Calu3 (cell line): ENCODE data around the gene ALDH3B2. TPM values are rescaled to one million over a fixed set of nuclear protein-coding genes. Genes with fewer than 3 reads are reported as not detected.
A peak's percentile ranks its signal among the peaks of the same experiment; 100 is the strongest.

ENCODE experiments used
- BruUV-seq: library from RNA; stranded (reverse); fragments of 400-500 nt; replicated peaks from 2 replicates; lab custom pipeline; 2021; lab: Mats Ljungman, UMichigan
- CTCF ChIA-PET: fragments of 300-600 bp; sonication (Branson Sonifier 250); formaldehyde crosslinking; loops from one replicate; lab custom pipeline; 2022; ENCODE audit warnings: antibody characterized with exemption; lab: Charles Lee
- DNase-seq: peaks from one replicate; pipeline ENCODE4 v3.0.0; 2022
- H3K27ac Mint-ChIP-seq: one replicate; pipeline ENCODE4 v1.8.0; 2022; ENCODE audit warnings: mixed read lengths; ENCODE audit not compliant: unreplicated experiment
- H3K27me3 Mint-ChIP-seq: one replicate; pipeline ENCODE4 v1.8.0; 2022; ENCODE audit warnings: mixed read lengths; ENCODE audit not compliant: unreplicated experiment
- H3K36me3 Mint-ChIP-seq: one replicate; pipeline ENCODE4 v1.8.0; 2022; ENCODE audit warnings: mild to moderate bottlenecking, moderate library complexity, mixed read lengths; ENCODE audit not compliant: insufficient read depth, unreplicated experiment
- H3K4me1 Mint-ChIP-seq: one replicate; pipeline ENCODE4 v1.8.0; 2022; ENCODE audit warnings: mild to moderate bottlenecking, low read depth, mixed read lengths; ENCODE audit not compliant: unreplicated experiment
- H3K4me3 Mint-ChIP-seq: one replicate; pipeline ENCODE4 v1.8.0; 2022; ENCODE audit warnings: mild to moderate bottlenecking, low read depth, moderate library complexity, mixed read lengths; ENCODE audit not compliant: unreplicated experiment
- H3K9me3 Mint-ChIP-seq: one replicate; pipeline ENCODE4 v1.8.0; 2022; ENCODE audit warnings: low read depth, mixed read lengths; ENCODE audit not compliant: unreplicated experiment
- CTCF ChIP-seq: fragments of 200-600 bp; IDR thresholded peaks from one replicate; pipeline ENCODE4 v1.8.0; 2022; ENCODE audit warnings: antibody characterized with exemption; ENCODE audit not compliant: unreplicated experiment
- intact Hi-C: fragments of 100-400 bp; cut with micrococcal nuclease; formaldehyde crosslinking; loops from one replicate; pipeline ENCODE4 v1.10.0; 2022; ENCODE audit not compliant: unreplicated experiment
- total RNA-seq: library from RNA; stranded (reverse); gene quantifications from 2 replicates; pipeline ENCODE4 v1.2.3, GENCODE V29; 2022

The ALDH3B2 gene
- total RNA-seq, 1 experiment from 2014 or later = 2.4 TPM

- CTCF ChIA-PET = interaction anchor here (2.1 kb wide), 1 partner anchor 16 kb away, joined by 9 read pairs; no protein-coding TSS in a partner anchor
- intact Hi-C loops = no loop called here
These were observed 780 bp upstream of the ALDH3B2 start for GRCh38 chr11:67675058-67675747.

GRCh38 chr11:67673902-67674301 is 521 bp downstream of the ALDH3B2 start:
- Mint-ChIP-seq H3K9me3 (no peaks in the 10 kb centered on the region), H3K27me3 (no peaks in the 10 kb centered on the region), H3K4me1 (peaks cover 21% of the 10 kb centered on the region), H3K36me3 (peaks cover 13% of the 10 kb centered on the region), H3K27ac (peak overlapping the region; percentile 71), H3K4me3 (peak overlapping the region; percentile 56)
- intact Hi-C loops = loop anchor here (1.0 kb wide), 1 partner anchor 16 kb away; no protein-coding TSS in a partner anchor
- no TSS peak for BruUV-seq
- DNase-seq = no peak
- CTCF ChIA-PET = interaction anchor here (0.9 to 2.1 kb wide), 2 partner anchors 8 to 15 kb away, joined by 3 to 9 read pairs; no protein-coding TSS in a partner anchor
- TF ChIP-seq CTCF = no peak

More at GRCh38 chr11:67675058-67675747, 780 bp upstream of the ALDH3B2 start:
- Mint-ChIP-seq H3K4me1 (peaks cover 21% of the 10 kb centered on the region), H3K4me3 (no peak overlapping the region), H3K36me3 (peaks cover 13% of the 10 kb centered on the region), H3K27ac (peak overlapping the region; percentile 71), H3K9me3 (no peaks in the 10 kb centered on the region), H3K27me3 (no peaks in the 10 kb centered on the region)
- BruUV-seq = no TSS peak
- no peak for DNase-seq
- no peak for TF ChIP-seq CTCF

- intact Hi-C loops = no loop called here
- no peak for TF ChIP-seq CTCF
- H3K36me3 Mint-ChIP-seq = peaks cover 13% of the 10 kb centered on the region
- no peaks in the 10 kb centered on the region for H3K27me3 Mint-ChIP-seq
- H3K4me1 Mint-ChIP-seq = peaks cover 21% of the 10 kb centered on the region
- H3K9me3 Mint-ChIP-seq = no peaks in the 10 kb centered on the region
- H3K27ac Mint-ChIP-seq = no peak overlapping the region
- BruUV-seq = no TSS peak
- DNase-seq = no peak
- CTCF ChIA-PET = interaction anchor here (0.9 kb wide), 1 partner anchor 9 kb away, joined by 3 read pairs; no protein-coding TSS in a partner anchor
- no peak overlapping the region for H3K4me3 Mint-ChIP-seq
These were observed 1.1 kb downstream of the ALDH3B2 start for GRCh38 chr11:67673358-67673757.

GRCh38 chr11:67671211-67671520 is 3.3 kb downstream of the ALDH3B2 start:
- intact Hi-C loops = no loop called here
- Mint-ChIP-seq H3K9me3 (no peaks in the 10 kb centered on the region), H3K27ac (no peak overlapping the region), H3K36me3 (peaks cover 13% of the 10 kb centered on the region), H3K27me3 (no peaks in the 10 kb centered on the region), H3K4me1 (peaks cover 21% of the 10 kb centered on the region), H3K4me3 (no peak overlapping the region)
- no TSS peak for BruUV-seq
- TF ChIP-seq CTCF = no peak
- no peak for DNase-seq
- CTCF ChIA-PET = no interaction called here
